ENCODE data around the gene ADAM10.

DNA sequence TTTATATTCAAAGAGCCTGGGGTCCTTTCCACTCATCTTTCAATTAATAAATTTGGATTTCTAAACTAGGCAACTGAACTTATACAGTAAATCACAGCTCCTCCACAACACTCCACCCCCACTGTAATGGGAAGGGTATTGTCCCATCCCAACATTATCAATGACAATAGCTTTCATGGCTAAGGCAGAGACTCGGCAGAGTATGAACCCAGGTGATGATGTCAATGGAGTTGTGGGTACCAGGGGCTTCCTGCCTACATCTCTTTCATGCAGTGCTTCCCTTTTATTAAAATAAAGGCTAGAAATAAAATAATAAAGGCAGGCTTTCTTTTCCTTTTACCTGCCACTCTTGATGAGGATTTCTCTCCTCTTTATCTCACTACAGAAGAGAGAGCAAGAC is 109.5 kb downstream of the ADAM10 start:
- no peak for TF ChIP-seq CTCF (IDR thresholded peaks at IDR 0.05)
- no peak for TF ChIP-seq POLR2AphosphoS5 (IDR thresholded peaks at IDR 0.05)

All from breast epithelium (tissue), 3 donors.